ENCODE data around the gene ZMYM5. TPM values are rescaled to one million over a fixed set of nuclear protein-coding genes. Genes with fewer than 3 reads are reported as not detected.
"Not testable (repeated sequence)": the region's sequence is repeated elsewhere in the genome, so short reads cannot be mapped to it uniquely, and the experiment has no call there.

ZMYM5 gene
- 10 to 100 TPM; 14.3 to 16.9 TPM for total RNA-seq

GRCh38 chr13:19863323-19864023 is at the start of gene ZMYM5:
Gene ZMYM5 (minus strand): TSS chr13:19863649. CDS start chr13:19852180, 11,469 bp downstream.
- ATAC-seq, result peak; percentile 87
- peak within 1 kb of the TSS; percentile 97 for H3K27ac Mint-ChIP-seq
- DNase-seq, result peak; percentile 99
- CTCF ChIA-PET, result interaction anchor here (1.5 to 2.3 kb wide), 3 partner anchors 80 to 97 kb away, joined by 6 to 11 read pairs (median 7); partner anchors contain the start of gene PSPC1
- H3K4me1 Mint-ChIP-seq, result peaks cover 40% of the 10 kb centered on the region
- no peaks in the 10 kb centered on the region for H3K9me3 Mint-ChIP-seq (ENCODE audit: low read depth)
- H3K36me3 Mint-ChIP-seq, result peaks cover 23% of the 10 kb centered on the region
- H3K4me3 Mint-ChIP-seq, result peak within 1 kb of the TSS; percentile 91
- no peaks in the 10 kb centered on the region for H3K27me3 Mint-ChIP-seq

GRCh38 chr13:19910336-19911072 is 47.1 kb upstream of the ZMYM5 start:
- H3K9me3 Mint-ChIP-seq (ENCODE audit: low read depth), result no peaks in the 10 kb centered on the region
- no peaks in the 10 kb centered on the region for H3K27me3 Mint-ChIP-seq
- DNase-seq, result no peak
- no peaks in the 10 kb centered on the region for H3K36me3 Mint-ChIP-seq
- no peak for ATAC-seq
- H3K4me3 Mint-ChIP-seq, result no peak overlapping the region
- H3K27ac Mint-ChIP-seq, result no peak overlapping the region
- CTCF ChIA-PET, result no interaction called here
- no peaks in the 10 kb centered on the region for H3K4me1 Mint-ChIP-seq

GRCh38 chr13:19908350-19908986 is 45.0 kb upstream of the ZMYM5 start:
- CTCF ChIA-PET, result no interaction called here
- DNase-seq (no peak), ATAC-seq (no peak)
- Mint-ChIP-seq H3K4me1 (no peaks in the 10 kb centered on the region), H3K36me3 (no peaks in the 10 kb centered on the region), H3K27me3 (no peaks in the 10 kb centered on the region), H3K27ac (no peak overlapping the region), H3K9me3 (ENCODE audit: low read depth) (no peaks in the 10 kb centered on the region), H3K4me3 (no peak overlapping the region)

GRCh38 chr13:19905487-19906195 is 42.2 kb upstream of the ZMYM5 start:
- DNase-seq; H3K9me3 Mint-ChIP-seq (ENCODE audit: low read depth); H3K27me3 Mint-ChIP-seq; ATAC-seq; CTCF ChIA-PET; H3K36me3 Mint-ChIP-seq; H3K4me1 Mint-ChIP-seq; H3K27ac Mint-ChIP-seq; H3K4me3 Mint-ChIP-seq: not testable (repeated sequence)

- H3K27ac Mint-ChIP-seq, result no peak overlapping the region
- DNase-seq (no peak), ATAC-seq (no peak)
- no peaks in the 10 kb centered on the region for H3K36me3 Mint-ChIP-seq
- H3K4me1 Mint-ChIP-seq, result no peaks in the 10 kb centered on the region
- H3K9me3 Mint-ChIP-seq (ENCODE audit: low read depth), result no peaks in the 10 kb centered on the region
- H3K4me3 Mint-ChIP-seq, result no peak overlapping the region
- CTCF ChIA-PET, result no interaction called here
- peaks cover 2% of the 10 kb centered on the region for H3K27me3 Mint-ChIP-seq
Observed at GRCh38 chr13:19890030-19890429, 26.6 kb upstream of the ZMYM5 start.

- ATAC-seq (no peak), DNase-seq (no peak)
- Mint-ChIP-seq H3K4me3 (no peak overlapping the region), H3K36me3 (no peaks in the 10 kb centered on the region), H3K9me3 (ENCODE audit: low read depth) (no peaks in the 10 kb centered on the region), H3K27ac (no peak overlapping the region), H3K4me1 (no peaks in the 10 kb centered on the region), H3K27me3 (peaks cover 2% of the 10 kb centered on the region)
- CTCF ChIA-PET, result no interaction called here
Observed at GRCh38 chr13:19888799-19889198, 25.4 kb upstream of the ZMYM5 start.

DNA sequence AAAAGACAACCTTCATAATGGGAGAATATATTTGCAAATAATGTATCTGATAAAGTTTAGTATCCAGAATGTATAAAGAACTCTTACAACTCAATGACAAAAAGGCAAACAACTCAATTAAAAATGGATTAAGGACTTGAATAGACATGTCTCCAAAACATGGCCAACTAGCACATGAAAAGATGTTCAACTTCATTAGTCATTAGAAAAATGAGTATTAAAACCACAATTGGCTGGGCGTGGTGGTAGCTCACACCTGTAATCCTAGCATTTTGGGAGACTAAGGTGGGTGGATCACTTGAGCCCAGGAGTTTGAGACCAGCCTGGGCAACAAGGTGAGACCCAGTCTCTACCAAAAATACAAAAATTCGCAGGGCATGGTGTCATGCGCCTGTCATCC is 18.8 kb upstream of the ZMYM5 start:
- Mint-ChIP-seq H3K4me3 (no peak overlapping the region), H3K27ac (no peak overlapping the region), H3K4me1 (no peaks in the 10 kb centered on the region), H3K36me3 (no peaks in the 10 kb centered on the region), H3K9me3 (ENCODE audit: low read depth) (no peaks in the 10 kb centered on the region), H3K27me3 (peaks cover 6% of the 10 kb centered on the region)
- ATAC-seq, result no peak
- CTCF ChIA-PET, result no interaction called here
- DNase-seq, result no peak

DNA sequence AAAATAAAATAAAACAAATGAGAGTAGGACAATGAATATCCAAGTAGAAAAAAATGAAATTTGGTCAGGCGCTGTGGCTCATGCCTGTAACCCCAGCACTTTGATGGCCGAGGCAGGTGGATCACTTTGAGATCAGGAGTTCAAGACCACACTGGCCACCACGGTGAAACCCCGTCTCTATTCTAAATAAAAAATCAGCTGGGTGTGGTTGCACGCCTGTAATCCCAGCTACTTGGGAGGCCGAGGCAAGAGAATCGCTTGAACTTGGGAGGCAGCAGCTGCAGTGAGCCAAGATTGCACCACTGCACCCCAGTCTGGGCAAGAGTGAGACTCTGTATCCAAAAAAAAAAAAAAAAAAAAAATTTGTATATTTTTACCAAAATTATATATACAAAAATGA is 18.2 kb upstream of the ZMYM5 start:
- ATAC-seq (no peak), DNase-seq (no peak)
- CTCF ChIA-PET, result no interaction called here
- Mint-ChIP-seq H3K4me3 (no peak overlapping the region), H3K36me3 (no peaks in the 10 kb centered on the region), H3K27ac (no peak overlapping the region), H3K4me1 (no peaks in the 10 kb centered on the region), H3K9me3 (ENCODE audit: low read depth) (no peaks in the 10 kb centered on the region), H3K27me3 (peaks cover 6% of the 10 kb centered on the region)

- CTCF ChIA-PET, result interaction anchor here (1.3 to 2.3 kb wide), 7 partner anchors 18 to 254 kb away, joined by 3 to 11 read pairs (median 5); partner anchors contain the start of gene PSPC1
- peak overlapping the region; percentile 91 for H3K4me3 Mint-ChIP-seq
- H3K27me3 Mint-ChIP-seq, result no peaks in the 10 kb centered on the region
- peak overlapping the region; percentile 97 for H3K27ac Mint-ChIP-seq
- DNase-seq (peak; percentile 85), ATAC-seq (peak; percentile 7)
- H3K4me1 Mint-ChIP-seq, result peaks cover 35% of the 10 kb centered on the region
- peaks cover 13% of the 10 kb centered on the region for H3K36me3 Mint-ChIP-seq
- no peaks in the 10 kb centered on the region for H3K9me3 Mint-ChIP-seq (ENCODE audit: low read depth)
Observed at GRCh38 chr13:19864746-19865309, 1.4 kb upstream of the ZMYM5 start.

DNA sequence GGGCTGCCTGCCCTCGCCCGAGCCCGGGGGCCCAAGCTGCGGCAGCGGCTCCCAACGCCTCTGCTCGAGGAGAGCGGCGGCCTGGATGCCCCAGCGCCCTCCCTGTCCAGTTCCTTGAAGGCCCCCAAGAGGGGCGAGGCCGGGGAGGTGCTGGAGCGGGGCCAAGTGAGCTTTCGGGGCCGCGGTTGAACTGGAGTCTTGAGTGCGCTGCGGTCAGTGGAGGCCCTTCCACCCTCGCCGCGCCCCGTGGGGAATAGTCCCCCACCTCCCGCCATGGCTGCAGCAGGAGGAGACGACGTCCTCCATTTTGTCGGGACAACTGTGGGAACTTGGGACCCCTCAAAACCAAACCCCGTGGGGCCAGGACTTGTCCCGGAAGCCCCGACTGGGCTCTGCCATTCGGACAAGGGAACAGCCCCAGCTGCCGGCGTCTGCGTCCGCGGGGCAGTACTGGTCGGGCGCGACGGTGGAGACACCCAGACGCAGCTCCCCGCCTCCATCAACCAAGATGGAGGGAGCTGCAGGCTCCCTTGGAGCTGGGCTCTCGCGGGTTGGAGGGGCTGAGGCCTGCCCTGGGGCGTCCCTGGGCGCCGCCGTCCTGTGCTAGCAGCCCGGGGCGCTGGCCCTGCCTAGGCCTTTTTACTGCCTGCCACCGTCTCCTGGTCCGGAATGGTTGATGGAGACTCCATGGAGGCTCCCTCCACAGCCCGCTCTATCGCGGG is 736 bp upstream of the ZMYM5 start:
- Mint-ChIP-seq H3K27me3 (no peaks in the 10 kb centered on the region), H3K9me3 (ENCODE audit: low read depth) (no peaks in the 10 kb centered on the region), H3K36me3 (peaks cover 15% of the 10 kb centered on the region), H3K4me1 (peaks cover 35% of the 10 kb centered on the region), H3K27ac (peak overlapping the region; percentile 97), H3K4me3 (peak overlapping the region; percentile 91)
- DNase-seq (peak; percentile 80), ATAC-seq (peak; percentile 37)
- CTCF ChIA-PET, result interaction anchor here (0.6 to 2.3 kb wide), 5 partner anchors 17 to 96 kb away, joined by 3 to 11 read pairs (median 6); partner anchors contain the start of gene PSPC1

- Mint-ChIP-seq H3K4me3 (peak overlapping the region; percentile 91), H3K27me3 (no peaks in the 10 kb centered on the region), H3K9me3 (ENCODE audit: low read depth) (no peaks in the 10 kb centered on the region), H3K36me3 (peaks cover 29% of the 10 kb centered on the region), H3K4me1 (peaks cover 34% of the 10 kb centered on the region), H3K27ac (peak overlapping the region; percentile 97)
- DNase-seq (peak; percentile 68), ATAC-seq (no peak)
- CTCF ChIA-PET, result interaction anchor here (0.6 to 1.5 kb wide), 5 partner anchors 11 to 979 kb away, joined by 3 to 6 read pairs (median 3); no protein-coding TSS in a partner anchor
Observed at GRCh38 chr13:19862481-19863313, 752 bp downstream of the ZMYM5 start.

DNA sequence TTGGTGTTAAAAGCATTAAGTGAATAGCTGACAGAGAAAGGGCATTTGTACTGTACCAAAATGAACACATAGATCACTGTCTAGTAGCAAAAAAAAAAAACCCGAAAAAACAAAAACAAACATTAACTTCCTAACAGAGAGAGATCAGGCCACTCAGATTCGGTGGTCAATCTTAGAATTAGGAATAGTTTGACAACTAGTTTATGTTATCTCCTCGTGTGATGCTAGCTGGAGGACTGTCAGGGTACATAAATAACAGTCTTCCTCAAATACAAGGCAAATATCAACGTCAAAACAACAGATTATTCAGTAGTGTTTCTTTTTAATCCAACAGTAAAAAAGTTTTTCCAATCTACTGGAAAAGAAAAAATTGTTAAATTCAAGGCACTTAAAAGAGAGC is 1.7 kb downstream of the ZMYM5 start:
- no peak for DNase-seq
- H3K27ac Mint-ChIP-seq, result peak overlapping the region; percentile 97
- peaks cover 41% of the 10 kb centered on the region for H3K4me1 Mint-ChIP-seq
- no peak for ATAC-seq
- CTCF ChIA-PET, result interaction anchor here (1.0 to 2.1 kb wide), 5 partner anchors 10 to 98 kb away, joined by 3 to 6 read pairs (median 5); no protein-coding TSS in a partner anchor
- peak overlapping the region; percentile 91 for H3K4me3 Mint-ChIP-seq
- peaks cover 37% of the 10 kb centered on the region for H3K36me3 Mint-ChIP-seq
- H3K27me3 Mint-ChIP-seq, result no peaks in the 10 kb centered on the region
- peaks cover 4% of the 10 kb centered on the region for H3K9me3 Mint-ChIP-seq (ENCODE audit: low read depth)

All from activated CD8-positive, alpha-beta memory T cell treated with anti-CD3 and anti-CD28 coated beads, Interleukin-2, amount 10 ng/mL, durations not matched to agents 7 days and 5 days (primary cell).